H9 (cell line): Measurements from ENCODE around the gene TMEM154. TPM values are rescaled to one million over a fixed set of nuclear protein-coding genes. Genes with fewer than 3 reads are reported as not detected.

Experiments used
- DNase-seq: peaks from one replicate; pipeline ENCODE4 v3.0.0-alpha.2; 2017
- H2AFZ ChIP-seq: one replicate; pipeline ENCODE4 v1.6.1; 2013; ENCODE audit warnings: mild to moderate bottlenecking, low read length, control low read depth, moderate library complexity
- H2AK5ac ChIP-seq: 2 replicates; pipeline ENCODE4 v1.6.1; 2013; ENCODE audit warnings: low read length, control low read depth, mixed read lengths; ENCODE audit not compliant: insufficient read length
- H2BK120ac ChIP-seq: one replicate; pipeline ENCODE4 v1.6.1; 2013; ENCODE audit warnings: low read depth, mild to moderate bottlenecking, low read length, control low read depth, inconsistent platforms; ENCODE audit not compliant: poor library complexity, severe bottlenecking
- H2BK12ac ChIP-seq: 2 replicates; pipeline ENCODE4 v1.6.1; 2013; ENCODE audit warnings: low read length, control low read depth, mixed read lengths, low read depth; ENCODE audit not compliant: insufficient read length
- H2BK15ac ChIP-seq: 2 replicates; pipeline ENCODE4 v1.6.1; 2013; ENCODE audit warnings: low read depth, low read length, control low read depth
- H2BK20ac ChIP-seq: one replicate; pipeline ENCODE4 v1.6.1; 2013; ENCODE audit warnings: low read depth, mild to moderate bottlenecking, low read length, control low read depth, inconsistent platforms; ENCODE audit not compliant: poor library complexity, severe bottlenecking
- H2BK5ac ChIP-seq: 2 replicates; pipeline ENCODE4 v1.6.1; 2013; ENCODE audit warnings: low read length, control low read depth, mixed read lengths; ENCODE audit not compliant: insufficient read length
- H3K14ac ChIP-seq: 2 replicates; pipeline ENCODE4 v1.6.1; 2013; ENCODE audit warnings: low read length, control low read depth; ENCODE audit not compliant: insufficient read depth
- H3K18ac ChIP-seq: 2 replicates; pipeline ENCODE4 v1.6.1; 2013; ENCODE audit warnings: low read depth, mild to moderate bottlenecking, mixed read lengths, low read length, control low read depth; ENCODE audit not compliant: insufficient read length
- H3K23ac ChIP-seq: 2 replicates; pipeline ENCODE4 v1.6.1; 2013; ENCODE audit warnings: low read length, control low read depth, mixed read lengths, low read depth; ENCODE audit not compliant: insufficient read length
- H3K23me2 ChIP-seq: 2 replicates; pipeline ENCODE4 v1.6.1; 2013; ENCODE audit warnings: low read depth, mild to moderate bottlenecking, mixed read lengths, low read length, control low read depth; ENCODE audit not compliant: insufficient read length, poor library complexity, severe bottlenecking
- H3K27ac ChIP-seq: 2 replicates; pipeline ENCODE4 v1.5.1; 2013; ENCODE audit warnings: low read length, control low read depth, mixed read lengths, low read depth; ENCODE audit not compliant: insufficient read length
- H3K27me3 ChIP-seq: 2 replicates; pipeline ENCODE4 v1.6.1; 2013; ENCODE audit warnings: low read length, control low read depth, inconsistent platforms; ENCODE audit not compliant: insufficient read depth
- H3K4ac ChIP-seq: 2 replicates; pipeline ENCODE4 v1.6.1; 2013; ENCODE audit warnings: low read depth, mild to moderate bottlenecking, control low read depth, inconsistent platforms, low read length, moderate library complexity
- H3K4me1 ChIP-seq: 2 replicates; pipeline ENCODE4 v1.6.1; 2013; ENCODE audit warnings: low read length, control low read depth, inconsistent platforms; ENCODE audit not compliant: insufficient read depth
- H3K4me2 ChIP-seq: 2 replicates; pipeline ENCODE4 v1.6.1; 2013; ENCODE audit warnings: low read length, control low read depth, mixed read lengths; ENCODE audit not compliant: insufficient read length, insufficient read depth
- H3K56ac ChIP-seq: 2 replicates; pipeline ENCODE4 v1.6.1; 2013; ENCODE audit warnings: low read depth, mild to moderate bottlenecking, mixed read lengths, low read length, control low read depth; ENCODE audit not compliant: insufficient read length
- H3K79me1 ChIP-seq: 2 replicates; pipeline ENCODE4 v1.6.1; 2013; ENCODE audit warnings: low read depth, mild to moderate bottlenecking, moderate library complexity, low read length, control low read depth, inconsistent platforms; ENCODE audit not compliant: insufficient read depth, poor library complexity, severe bottlenecking
- H3K79me2 ChIP-seq: 2 replicates; pipeline ENCODE4 v1.6.1; 2013; ENCODE audit warnings: low read length, control low read depth, inconsistent platforms; ENCODE audit not compliant: insufficient read depth
- H3K9ac ChIP-seq: 2 replicates; pipeline ENCODE4 v1.6.1; 2013; ENCODE audit warnings: low read length, control low read depth, mixed read lengths; ENCODE audit not compliant: insufficient read length; ENCODE audit errors: extremely low read depth
- H3K9me3 ChIP-seq: one replicate; pipeline ENCODE4 v1.6.1; 2013; ENCODE audit warnings: low read depth, low read length, inconsistent platforms; ENCODE audit not compliant: control insufficient read depth
- H3T11ph ChIP-seq: one replicate; pipeline ENCODE4 v1.6.1; 2013; ENCODE audit warnings: mild to moderate bottlenecking, low read length, control low read depth, inconsistent platforms
- H4K20me1 ChIP-seq: one replicate; pipeline ENCODE4 v1.6.1; 2013; ENCODE audit not compliant: control insufficient read depth, insufficient read length, insufficient read depth
- H4K5ac ChIP-seq: 2 replicates; pipeline ENCODE4 v1.6.1; 2013; ENCODE audit warnings: low read depth, mild to moderate bottlenecking, mixed read lengths, low read length, control low read depth; ENCODE audit not compliant: insufficient read length
- H4K8ac ChIP-seq: replicated peaks from 2 replicates; pipeline ENCODE4 v1.6.1; 2013; ENCODE audit warnings: low read length, control low read depth, mixed read lengths, low read depth; ENCODE audit not compliant: insufficient read length
- H4K91ac ChIP-seq: 2 replicates; pipeline ENCODE4 v1.6.1; 2013; ENCODE audit warnings: low read depth, mild to moderate bottlenecking, moderate library complexity, mixed read lengths, low read length, control low read depth; ENCODE audit not compliant: insufficient read length
- H3K27ac Mint-ChIP-seq, 3 experiments: 2 replicates in 2 of 3; 3 replicates in 1 of 3; pipeline ENCODE4 v1.8.0; 2020 to 2021; ENCODE audit warnings: mixed read lengths in 3 of 3, mild to moderate bottlenecking in 1 of 3, moderate library complexity in 1 of 3
- H3K27me3 Mint-ChIP-seq: 2 replicates; pipeline ENCODE4 v1.8.0; 2021; ENCODE audit warnings: low read depth, mild to moderate bottlenecking, moderate library complexity, mixed read lengths
- H3K36me3 Mint-ChIP-seq, 3 experiments: 2 replicates in 2 of 3; 3 replicates in 1 of 3; pipeline ENCODE4 v1.8.0; 2020 to 2021; ENCODE audit warnings: low read depth in 3 of 3, mixed read lengths in 3 of 3; ENCODE audit not compliant: insufficient read depth in 1 of 3
- H3K4me1 Mint-ChIP-seq, 2 experiments: 2 replicates each; pipeline ENCODE4 v1.8.0; 2020; ENCODE audit warnings: mixed read lengths in 2 of 2
- H3K4me3 Mint-ChIP-seq, 2 experiments: 2 replicates in 1 of 2; 3 replicates in 1 of 2; pipeline ENCODE4 v1.8.0; 2020 to 2021; ENCODE audit warnings: mild to moderate bottlenecking in 2 of 2, mixed read lengths in 2 of 2, moderate library complexity in 1 of 2
- H3K9me3 Mint-ChIP-seq, 2 experiments: 2 replicates in 1 of 2; 3 replicates in 1 of 2; pipeline ENCODE4 v1.8.0; 2020; ENCODE audit warnings: mild to moderate bottlenecking in 2 of 2, mixed read lengths in 2 of 2, moderate library complexity in 1 of 2
- CTCF ChIP-seq: fragments of 200-600 bp; sonication (generic); conservative IDR thresholded peaks from 3 replicates; pipeline ENCODE4 v1.8.0; 2021; ENCODE audit warnings: antibody characterized with exemption, mild to moderate bottlenecking
- WGBS: extraction: QIAGEN DNeasy Blood & Tissue Kit; methylation state at CpG from one replicate; pipeline ENCODE4 v1.1.7; 2013; ENCODE audit warnings: missing lambda C conversion rate, low lambda C conversion rate, mixed read lengths; ENCODE audit not compliant: insufficient read length; ENCODE audit errors: extremely low coverage; 5-methylcytosine and 5-hydroxymethylcytosine counted together
- total RNA-seq: library from RNA; stranded (reverse); gene quantifications from 2 replicates; pipeline ENCODE4 v1.2.1, GENCODE V29; 2021

TMEM154 gene
- total RNA-seq, 1 experiment from 2014 or later: 1.7 TPM

DNA sequence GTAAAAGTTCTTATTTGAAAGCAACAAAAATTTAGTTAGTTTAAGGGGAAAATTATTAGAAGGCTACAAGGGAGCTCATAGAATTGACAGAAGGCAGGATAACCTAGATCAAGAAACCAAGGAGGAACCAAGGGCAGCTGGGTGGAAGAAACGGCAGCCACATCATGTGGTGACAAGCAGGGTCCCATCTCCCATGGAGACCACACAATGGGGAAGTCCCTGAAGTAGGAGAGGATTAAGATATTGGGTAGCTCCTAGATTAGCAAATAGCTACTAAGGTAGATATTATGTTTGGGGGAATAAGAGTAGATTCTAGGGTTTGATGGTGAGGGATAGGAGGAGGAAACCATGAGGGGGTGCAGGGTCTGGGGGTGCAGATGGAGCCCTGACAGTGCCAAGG lies 48.0 kb upstream of the TMEM154 start:
- no peak overlapping the region for H3K9ac ChIP-seq
- no peak overlapping the region for H3T11ph ChIP-seq
- H4K5ac ChIP-seq: no peak overlapping the region
- no peaks in the 10 kb centered on the region for H3K27me3 ChIP-seq
- H2BK15ac ChIP-seq: no peak overlapping the region
- no peaks in the 10 kb centered on the region for H3K9me3 Mint-ChIP-seq
- no peak overlapping the region for H2AK5ac ChIP-seq
- no peak overlapping the region for H3K27ac Mint-ChIP-seq
- no peak for TF ChIP-seq CTCF
- no peak overlapping the region for H2BK5ac ChIP-seq
- H2BK12ac ChIP-seq: no peak overlapping the region
- no peak overlapping the region for H3K4me3 Mint-ChIP-seq
- H4K20me1 ChIP-seq: no peaks in the 10 kb centered on the region
- WGBS: no CpG with 5 or more reads among the region's 1 CpG
- H3K27ac ChIP-seq: no peak overlapping the region
- DNase-seq: no peak
- peaks cover 2% of the 10 kb centered on the region; the same call in 1 of the 2 replicates for H3K27me3 Mint-ChIP-seq
- no peaks in the 10 kb centered on the region for H3K79me2 ChIP-seq
- no peak overlapping the region for H3K18ac ChIP-seq
- H3K4me2 ChIP-seq: no peak overlapping the region
- peaks cover 0 to 2% of the 10 kb centered on the region in 2 experiments; a peak in 2 of 4 replicates for H3K4me1 Mint-ChIP-seq
- no peak overlapping the region for H2BK20ac ChIP-seq
- H3K9me3 ChIP-seq: no peaks in the 10 kb centered on the region
- H3K4ac ChIP-seq: no peak overlapping the region
- H2BK120ac ChIP-seq: no peak overlapping the region
- no peaks in the 10 kb centered on the region for H3K79me1 ChIP-seq
- H3K36me3 Mint-ChIP-seq: no peaks in the 10 kb centered on the region; a peak in 1 of 7 replicates
- no peak overlapping the region for H4K8ac ChIP-seq
- H3K14ac ChIP-seq: no peak overlapping the region
- H3K4me1 ChIP-seq: no peaks in the 10 kb centered on the region
- no peak overlapping the region for H3K23ac ChIP-seq
- no peak overlapping the region for H3K56ac ChIP-seq
- H3K23me2 ChIP-seq: no peaks in the 10 kb centered on the region
- H4K91ac ChIP-seq: no peak overlapping the region
- no peak overlapping the region for H2AFZ ChIP-seq
